Measurements from ENCODE around the gene ARHGAP26.

ARHGAP26 gene

GRCh38 chr5:143056339-143056704, 286.1 kb downstream of the ARHGAP26 start:
- H3K4me1 Mint-ChIP-seq (ENCODE audit: low read depth in 2 of 2), result peaks cover 13 to 40% of the 10 kb centered on the region in 2 donors
- ATAC-seq (replicated peaks), result no peak
- DNase-seq, result no peak
- peak overlapping the region; percentile 44 to 87 for H3K27ac Mint-ChIP-seq
- no peaks in the 10 kb centered on the region for H3K9me3 Mint-ChIP-seq
- no peak overlapping the region for H3K4me3 Mint-ChIP-seq
- no peaks in the 10 kb centered on the region for H3K27me3 Mint-ChIP-seq
- peaks cover 50% of the 10 kb centered on the region for H3K36me3 Mint-ChIP-seq (ENCODE audit: insufficient read depth)

GRCh38 chr5:143056792-143057579, 286.8 kb downstream of the ARHGAP26 start:
- no peaks in the 10 kb centered on the region for H3K9me3 Mint-ChIP-seq
- peaks cover 52% of the 10 kb centered on the region for H3K36me3 Mint-ChIP-seq (ENCODE audit: insufficient read depth)
- peaks cover 13 to 37% of the 10 kb centered on the region in 2 donors for H3K4me1 Mint-ChIP-seq (ENCODE audit: low read depth in 2 of 2)
- no peaks in the 10 kb centered on the region for H3K27me3 Mint-ChIP-seq
- no peak for ATAC-seq (replicated peaks)
- no peak overlapping the region for H3K4me3 Mint-ChIP-seq
- no peak for DNase-seq
- H3K27ac Mint-ChIP-seq, result peak overlapping the region; percentile 44 to 87

DNA sequence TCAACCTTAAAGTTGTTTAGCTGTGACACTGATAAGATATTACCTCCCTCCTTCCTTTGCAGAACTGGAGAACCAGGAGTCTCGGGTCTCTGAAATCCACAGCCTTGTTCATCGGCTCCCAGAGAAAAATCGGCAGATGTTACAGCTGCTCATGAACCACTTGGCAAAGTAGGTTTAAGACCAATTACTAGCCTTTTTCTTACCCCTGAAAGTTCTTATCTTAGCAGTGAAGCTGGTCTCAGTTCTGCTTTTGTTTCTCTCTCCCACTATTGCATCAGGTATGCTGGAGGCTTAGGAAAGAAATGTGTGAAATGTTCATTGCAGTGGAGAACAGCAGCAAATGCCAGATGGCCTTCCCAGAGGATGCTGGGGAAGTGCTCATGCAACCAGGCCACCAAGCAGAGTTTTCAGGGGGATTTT, 287.4 kb downstream of the ARHGAP26 start:
- Mint-ChIP-seq H3K27me3 (no peaks in the 10 kb centered on the region), H3K9me3 (no peaks in the 10 kb centered on the region), H3K4me1 (ENCODE audit: low read depth in 2 of 2) (peaks cover 13 to 41% of the 10 kb centered on the region in 2 donors), H3K36me3 (ENCODE audit: insufficient read depth) (peaks cover 52% of the 10 kb centered on the region), H3K4me3 (no peak overlapping the region), H3K27ac (no peak overlapping the region)
- ATAC-seq (replicated peaks) (no peak), DNase-seq (no peak)

- Mint-ChIP-seq H3K9me3 (no peaks in the 10 kb centered on the region), H3K4me3 (no peak overlapping the region), H3K27ac (no peak overlapping the region), H3K36me3 (ENCODE audit: insufficient read depth) (peaks cover 55% of the 10 kb centered on the region), H3K27me3 (no peaks in the 10 kb centered on the region), H3K4me1 (ENCODE audit: low read depth in 2 of 2) (peaks cover 14 to 28% of the 10 kb centered on the region in 2 donors)
- DNase-seq (no peak), ATAC-seq (replicated peaks) (no peak)
These were observed 289.2 kb downstream of the ARHGAP26 start for GRCh38 chr5:143059355-143059754.

DNA sequence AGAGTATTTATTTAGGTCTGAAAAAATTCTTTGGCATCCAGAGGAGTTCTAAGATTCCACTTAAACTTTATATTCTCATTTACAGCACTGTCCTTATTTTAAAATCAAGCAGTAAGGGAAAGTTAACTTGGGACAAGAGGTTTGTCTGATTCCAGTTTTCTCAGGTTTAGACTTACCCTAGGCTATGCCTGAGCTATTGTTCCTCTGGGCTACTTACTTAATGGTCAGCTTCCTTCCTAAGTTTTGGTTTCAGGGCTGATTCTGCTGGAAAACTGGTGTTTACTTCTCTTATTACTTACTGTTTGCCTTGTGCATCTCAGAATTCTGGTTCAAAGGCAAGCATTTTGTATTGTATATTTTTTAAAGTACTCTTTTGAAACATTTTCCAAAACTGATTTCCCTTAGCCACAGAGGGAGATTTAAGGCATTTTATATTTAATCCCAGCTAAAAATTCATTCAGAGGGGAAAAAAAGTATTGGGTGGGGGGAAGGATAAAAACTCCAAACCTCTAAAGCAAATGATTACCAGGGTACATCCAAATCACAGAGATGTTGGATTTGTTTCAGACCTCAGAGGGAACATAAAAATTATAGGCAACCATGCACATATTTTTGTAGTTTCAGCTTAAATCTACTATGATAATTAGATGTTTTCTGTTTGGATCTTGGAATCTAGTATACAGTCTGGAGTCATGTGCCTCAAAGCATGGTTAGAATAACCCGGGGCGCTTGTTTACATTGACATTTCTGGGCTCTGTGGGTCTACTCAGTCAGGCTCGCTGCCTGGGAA, 290.0 kb downstream of the ARHGAP26 start:
- no peak overlapping the region for H3K4me3 Mint-ChIP-seq
- peaks cover 55% of the 10 kb centered on the region for H3K36me3 Mint-ChIP-seq (ENCODE audit: insufficient read depth)
- H3K27me3 Mint-ChIP-seq, result no peaks in the 10 kb centered on the region
- DNase-seq, result no peak
- H3K9me3 Mint-ChIP-seq, result no peaks in the 10 kb centered on the region
- ATAC-seq (replicated peaks), result no peak
- no peak overlapping the region for H3K27ac Mint-ChIP-seq
- peaks cover 9 to 24% of the 10 kb centered on the region in 2 donors for H3K4me1 Mint-ChIP-seq (ENCODE audit: low read depth in 2 of 2)

GRCh38 chr5:143061161-143061945, 291.2 kb downstream of the ARHGAP26 start:
- Mint-ChIP-seq H3K27ac (no peak overlapping the region), H3K4me1 (ENCODE audit: low read depth in 2 of 2) (peaks cover 11 to 17% of the 10 kb centered on the region in 2 donors), H3K36me3 (ENCODE audit: insufficient read depth) (peaks cover 47% of the 10 kb centered on the region), H3K27me3 (no peaks in the 10 kb centered on the region), H3K4me3 (no peak overlapping the region), H3K9me3 (no peaks in the 10 kb centered on the region)
- DNase-seq, result no peak
- no peak for ATAC-seq (replicated peaks)

GRCh38 chr5:143062379-143062778, 292.2 kb downstream of the ARHGAP26 start:
- H3K27ac Mint-ChIP-seq, result peak overlapping the region in 1 of 2 donors; percentile 74
- no peak for DNase-seq
- no peak for ATAC-seq (replicated peaks)
- H3K36me3 Mint-ChIP-seq (ENCODE audit: insufficient read depth), result peaks cover 42% of the 10 kb centered on the region
- H3K4me3 Mint-ChIP-seq, result no peak overlapping the region
- no peaks in the 10 kb centered on the region for H3K9me3 Mint-ChIP-seq
- H3K27me3 Mint-ChIP-seq, result no peaks in the 10 kb centered on the region
- H3K4me1 Mint-ChIP-seq (ENCODE audit: low read depth in 2 of 2), result peaks cover 10 to 21% of the 10 kb centered on the region in 2 donors

GRCh38 chr5:143063175-143063970, 293.2 kb downstream of the ARHGAP26 start:
- Mint-ChIP-seq H3K4me1 (ENCODE audit: low read depth in 2 of 2) (peaks cover 10 to 22% of the 10 kb centered on the region in 2 donors), H3K4me3 (no peak overlapping the region), H3K27me3 (no peaks in the 10 kb centered on the region), H3K27ac (peak overlapping the region in 1 of 2 donors; percentile 74), H3K9me3 (no peaks in the 10 kb centered on the region), H3K36me3 (ENCODE audit: insufficient read depth) (peaks cover 34% of the 10 kb centered on the region)
- DNase-seq (no peak), ATAC-seq (replicated peaks) (no peak)

GRCh38 chr5:143064218-143064641, 294.1 kb downstream of the ARHGAP26 start:
- peaks cover 10 to 19% of the 10 kb centered on the region in 2 donors for H3K4me1 Mint-ChIP-seq (ENCODE audit: low read depth in 2 of 2)
- peak overlapping the region in 1 of 2 donors; percentile 69 for H3K27ac Mint-ChIP-seq
- H3K4me3 Mint-ChIP-seq, result no peak overlapping the region
- H3K27me3 Mint-ChIP-seq, result no peaks in the 10 kb centered on the region
- DNase-seq (no peak), ATAC-seq (replicated peaks) (no peak)
- H3K36me3 Mint-ChIP-seq (ENCODE audit: insufficient read depth), result peaks cover 32% of the 10 kb centered on the region
- no peaks in the 10 kb centered on the region for H3K9me3 Mint-ChIP-seq

GRCh38 chr5:143064676-143065075, 294.5 kb downstream of the ARHGAP26 start:
- peaks cover 36% of the 10 kb centered on the region for H3K36me3 Mint-ChIP-seq (ENCODE audit: insufficient read depth)
- ATAC-seq (replicated peaks), result no peak
- peak overlapping the region in 1 of 2 donors; percentile 69 for H3K27ac Mint-ChIP-seq

GRCh38 chr5:143065185-143065965, 295.2 kb downstream of the ARHGAP26 start:
- peak overlapping the region in 1 of 2 donors; percentile 56 for H3K27ac Mint-ChIP-seq
- ATAC-seq (replicated peaks), result no peak
- no peak for DNase-seq

More at GRCh38 chr5:143064676-143065075, 294.5 kb downstream of the ARHGAP26 start:
- Mint-ChIP-seq H3K27me3 (no peaks in the 10 kb centered on the region), H3K4me3 (no peak overlapping the region), H3K9me3 (no peaks in the 10 kb centered on the region), H3K4me1 (ENCODE audit: low read depth in 2 of 2) (peaks cover 10 to 19% of the 10 kb centered on the region in 2 donors)
- no peak for DNase-seq

DNA sequence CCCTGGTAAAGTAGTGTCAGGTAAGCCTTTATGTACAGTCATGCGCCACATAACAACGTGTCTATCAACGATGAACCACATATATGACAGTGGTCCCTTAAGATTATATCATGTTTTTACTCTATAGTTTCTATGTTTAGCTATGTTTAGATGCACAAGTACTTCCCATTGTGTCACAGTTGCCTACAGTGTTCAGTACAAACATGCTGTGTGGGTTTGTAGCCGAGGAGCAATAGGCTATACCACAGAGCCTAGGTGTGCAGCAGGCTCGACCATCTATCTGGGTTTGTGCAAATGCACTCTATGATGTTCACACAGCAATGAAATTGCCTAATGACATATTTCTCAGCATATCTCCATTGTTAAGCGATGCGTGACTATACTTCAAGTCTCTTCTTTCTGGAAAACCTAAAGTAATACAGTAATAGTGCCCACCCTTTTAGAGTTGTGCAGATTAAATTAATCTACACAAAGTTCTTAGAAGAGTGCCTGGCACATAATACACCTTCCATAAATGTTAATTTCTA, 295.9 kb downstream of the ARHGAP26 start:
- ATAC-seq (replicated peaks) (no peak), DNase-seq (no peak)
- Mint-ChIP-seq H3K4me3 (no peak overlapping the region), H3K36me3 (ENCODE audit: insufficient read depth) (peaks cover 37% of the 10 kb centered on the region), H3K27me3 (no peaks in the 10 kb centered on the region), H3K4me1 (ENCODE audit: low read depth in 2 of 2) (peaks cover 10 to 19% of the 10 kb centered on the region in 2 donors), H3K27ac (peak overlapping the region in 1 of 2 donors; percentile 56), H3K9me3 (no peaks in the 10 kb centered on the region)

More at GRCh38 chr5:143065185-143065965, 295.2 kb downstream of the ARHGAP26 start:
- peaks cover 10 to 19% of the 10 kb centered on the region in 2 donors for H3K4me1 Mint-ChIP-seq (ENCODE audit: low read depth in 2 of 2)
- no peak overlapping the region for H3K4me3 Mint-ChIP-seq
- H3K36me3 Mint-ChIP-seq (ENCODE audit: insufficient read depth), result peaks cover 35% of the 10 kb centered on the region
- H3K27me3 Mint-ChIP-seq, result no peaks in the 10 kb centered on the region
- H3K9me3 Mint-ChIP-seq, result no peaks in the 10 kb centered on the region

Data from effector memory CD8-positive, alpha-beta T cell (primary cell).